Chondrocyte (in vitro differentiated cells): ENCODE measurements around the gene HHAT. TPM values are rescaled to one million over a fixed set of nuclear protein-coding genes. Genes with fewer than 3 reads are reported as not detected.

Source experiments
- DNase-seq: peaks from one replicate; pipeline ENCODE4 v3.0.0; 2021; ENCODE audit warnings: mixed read lengths, low spot score
- H3K27ac Mint-ChIP-seq: one replicate; pipeline ENCODE4 v1.8.0; 2021; ENCODE audit warnings: mild to moderate bottlenecking, moderate library complexity, mixed read lengths; ENCODE audit not compliant: unreplicated experiment
- H3K27me3 Mint-ChIP-seq: 2 replicates; pipeline ENCODE4 v1.8.0; 2021; ENCODE audit warnings: low read depth, mixed read lengths
- H3K36me3 Mint-ChIP-seq: 2 replicates; pipeline ENCODE4 v1.8.0; 2021; ENCODE audit warnings: low read depth, mixed read lengths
- H3K4me1 Mint-ChIP-seq: 2 replicates; pipeline ENCODE4 v1.8.0; 2021; ENCODE audit warnings: low read depth, mild to moderate bottlenecking, mixed read lengths
- H3K4me3 Mint-ChIP-seq: one replicate; pipeline ENCODE4 v1.8.0; 2021; ENCODE audit warnings: mild to moderate bottlenecking, moderate library complexity, mixed read lengths; ENCODE audit not compliant: unreplicated experiment
- H3K9me3 Mint-ChIP-seq: 2 replicates; pipeline ENCODE4 v1.8.0; 2021; ENCODE audit warnings: low read depth, mixed read lengths
- CTCF ChIP-seq: fragments of 200-600 bp; sonication (generic); IDR thresholded peaks from 2 replicates; pipeline ENCODE4 v1.5.0; 2021; ENCODE audit warnings: antibody characterized with exemption, mild to moderate bottlenecking, moderate library complexity
- total RNA-seq: library from RNA; stranded (reverse); gene quantifications from 3 replicates; pipeline ENCODE4 v1.2.1, GENCODE V29; 2021

Gene HHAT
- total RNA-seq, 1 donor from 2014 or later = 6.4 TPM

GRCh38 chr1:210556475-210556874 lies 227.8 kb downstream of the HHAT start:
- peaks cover 11% of the 10 kb centered on the region for H3K4me1 Mint-ChIP-seq
- no peak overlapping the region for H3K27ac Mint-ChIP-seq
- H3K36me3 Mint-ChIP-seq = no peaks in the 10 kb centered on the region
- H3K27me3 Mint-ChIP-seq = no peaks in the 10 kb centered on the region
- no peak for DNase-seq
- no peaks in the 10 kb centered on the region for H3K9me3 Mint-ChIP-seq
- no peak for TF ChIP-seq CTCF
- no peak overlapping the region for H3K4me3 Mint-ChIP-seq

DNA sequence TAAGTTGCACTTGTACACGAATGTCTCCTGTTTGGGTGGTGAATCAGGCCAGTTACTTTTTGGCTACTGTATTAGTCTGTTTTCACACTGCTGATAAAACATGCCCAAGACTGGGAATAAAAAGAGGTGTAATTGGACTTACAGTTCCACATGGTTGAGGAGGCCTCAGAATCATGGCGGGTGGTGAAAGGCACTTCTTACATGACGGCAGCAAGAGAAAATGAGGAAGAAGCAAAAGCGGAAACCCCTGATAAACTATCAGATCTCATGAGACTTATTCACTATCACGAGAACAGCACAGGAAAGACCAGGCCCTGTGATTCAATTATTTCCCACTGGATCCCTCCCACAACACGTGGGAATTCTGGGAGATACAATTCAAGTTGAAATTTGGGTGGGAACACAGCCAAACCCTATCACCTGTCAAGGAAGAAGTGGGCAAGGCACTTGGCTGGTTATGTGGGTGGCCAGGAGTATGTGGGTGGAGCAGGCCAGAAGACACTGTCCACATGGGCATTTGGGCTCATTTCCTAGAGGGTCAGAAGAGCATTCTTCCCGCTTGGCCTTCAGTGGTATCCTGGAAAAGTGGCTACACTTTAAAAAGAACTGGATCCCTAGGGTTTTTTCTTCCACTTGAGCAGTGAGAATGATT lies 228.8 kb downstream of the HHAT start:
- Mint-ChIP-seq H3K27me3 (no peaks in the 10 kb centered on the region), H3K4me1 (peaks cover 11% of the 10 kb centered on the region), H3K9me3 (no peaks in the 10 kb centered on the region), H3K27ac (no peak overlapping the region), H3K4me3 (no peak overlapping the region), H3K36me3 (no peaks in the 10 kb centered on the region)
- TF ChIP-seq CTCF = no peak
- no peak for DNase-seq

DNA sequence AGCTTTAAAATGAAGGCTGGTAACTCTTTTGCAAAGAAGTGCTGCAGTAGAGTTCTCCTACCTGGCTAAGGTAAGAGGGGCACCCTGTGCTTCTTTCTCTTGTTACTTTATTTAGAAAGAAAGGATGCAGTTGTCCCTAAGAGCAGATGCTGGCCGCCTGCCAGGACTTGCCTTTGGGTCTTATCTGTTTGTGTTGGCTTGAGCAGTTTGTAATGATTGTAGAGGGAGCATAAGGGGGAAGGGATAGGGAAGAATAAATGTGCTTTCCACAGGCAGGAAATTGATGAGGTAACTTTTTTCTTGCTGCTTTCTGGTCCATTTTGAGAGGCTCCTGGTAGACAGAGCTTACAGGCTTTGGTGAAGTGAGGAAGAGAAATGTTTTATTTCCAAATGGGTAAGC lies 229.6 kb downstream of the HHAT start:
- Mint-ChIP-seq H3K27ac (no peak overlapping the region), H3K27me3 (no peaks in the 10 kb centered on the region), H3K36me3 (no peaks in the 10 kb centered on the region), H3K9me3 (no peaks in the 10 kb centered on the region), H3K4me3 (no peak overlapping the region), H3K4me1 (peaks cover 11% of the 10 kb centered on the region)
- DNase-seq = no peak
- no peak for TF ChIP-seq CTCF

- H3K27ac Mint-ChIP-seq = peak overlapping the region; percentile 14
- H3K4me1 Mint-ChIP-seq = peaks cover 19% of the 10 kb centered on the region
- no peaks in the 10 kb centered on the region for H3K36me3 Mint-ChIP-seq
- TF ChIP-seq CTCF = no peak
- no peaks in the 10 kb centered on the region for H3K27me3 Mint-ChIP-seq
- H3K4me3 Mint-ChIP-seq = no peak overlapping the region
- no peaks in the 10 kb centered on the region for H3K9me3 Mint-ChIP-seq
- DNase-seq = no peak
These were observed 236.6 kb downstream of the HHAT start for GRCh38 chr1:210565306-210565705.

DNA sequence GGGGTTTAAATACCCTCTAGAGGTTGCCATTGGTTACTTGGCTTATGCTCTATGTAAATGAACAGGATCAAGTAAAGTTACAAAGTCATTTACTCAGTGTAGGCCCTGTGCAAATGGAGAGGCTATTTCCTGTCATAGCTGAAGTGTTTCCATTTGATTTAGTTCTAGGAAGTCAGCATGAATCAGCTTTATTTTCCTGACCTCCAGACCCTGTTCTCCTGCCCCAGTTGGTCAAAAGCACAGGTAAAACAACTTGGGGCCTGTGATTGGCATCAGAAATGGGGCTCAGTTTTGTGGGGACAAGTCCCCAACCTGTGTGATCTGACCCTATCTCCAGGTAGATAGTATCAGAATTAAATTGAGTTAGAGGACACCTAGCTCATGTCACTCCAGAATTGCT lies 239.9 kb downstream of the HHAT start:
- no peaks in the 10 kb centered on the region for H3K9me3 Mint-ChIP-seq
- H3K27me3 Mint-ChIP-seq = no peaks in the 10 kb centered on the region
- no peaks in the 10 kb centered on the region for H3K36me3 Mint-ChIP-seq
- no peak overlapping the region for H3K4me3 Mint-ChIP-seq
- H3K4me1 Mint-ChIP-seq = peaks cover 19% of the 10 kb centered on the region
- no peak for TF ChIP-seq CTCF
- DNase-seq = no peak
- H3K27ac Mint-ChIP-seq = no peak overlapping the region
